Neural cell (in vitro differentiated cells): Measurements from ENCODE around the gene RRN3. TPM values are rescaled to one million over a fixed set of nuclear protein-coding genes. Genes with fewer than 3 reads are reported as not detected.
"Not testable (repeated sequence)": the region's sequence is repeated elsewhere in the genome, so short reads cannot be mapped to it uniquely, and the experiment has no call there.

ENCODE experiments used
- H2AFZ ChIP-seq: fragments of 200-600, 300-800 bp; sonication (generic), shearing (Covaris generic); 2 replicates; pipeline ENCODE4 v1.6.0; 2014; ENCODE audit warnings: low read depth, mild to moderate bottlenecking, antibody characterized with exemption, low read length, moderate library complexity
- H3F3A ChIP-seq: fragments of 200-600 bp; shearing (Covaris generic); 2 replicates; pipeline ENCODE4 v1.6.1; 2016; ENCODE audit warnings: mild to moderate bottlenecking, moderate library complexity, mixed read lengths, antibody characterized with exemption, low read length; ENCODE audit not compliant: insufficient read depth, poor library complexity, severe bottlenecking
- H3K27ac ChIP-seq: fragments of 200-600, 300-800 bp; sonication (generic), shearing (Covaris generic); 2 replicates; pipeline ENCODE4 v1.5.1; 2014; ENCODE audit warnings: mild to moderate bottlenecking, low read length, moderate library complexity
- H3K27me3 ChIP-seq: fragments of 300-800, 200-600 bp; sonication (generic), shearing (Covaris generic); 2 replicates; pipeline ENCODE4 v1.6.0; 2014; ENCODE audit warnings: mild to moderate bottlenecking, low read depth, low read length, moderate library complexity; ENCODE audit not compliant: insufficient read depth
- H3K36me3 ChIP-seq: fragments of 300-800, 200-600 bp; sonication (generic), shearing (Covaris generic); 2 replicates; pipeline ENCODE4 v1.5.1; 2014; ENCODE audit warnings: mild to moderate bottlenecking, antibody characterized with exemption, low read length, moderate library complexity; ENCODE audit not compliant: insufficient read depth
- H3K4me2 ChIP-seq: fragments of 300-800, 200-600 bp; sonication (generic), shearing (Covaris generic); 2 replicates; pipeline ENCODE4 v1.6.0; 2014; ENCODE audit warnings: mild to moderate bottlenecking, low read length
- H3K4me3 ChIP-seq: fragments of 300-800, 200-600 bp; sonication (generic), shearing (Covaris generic); 2 replicates; pipeline ENCODE4 v1.5.1; 2014; ENCODE audit warnings: mild to moderate bottlenecking, low read length, moderate library complexity
- H3K79me2 ChIP-seq: fragments of 200-600 bp; shearing (Covaris generic); replicated peaks from 2 replicates; pipeline ENCODE4 v1.6.0; 2014; ENCODE audit warnings: mild to moderate bottlenecking, low read length, moderate library complexity; ENCODE audit not compliant: insufficient read depth
- H3K9ac ChIP-seq: fragments of 300-800, 200-600 bp; sonication (generic), shearing (Covaris generic); 2 replicates; pipeline ENCODE4 v1.6.1; 2016; ENCODE audit warnings: mild to moderate bottlenecking, low read length, mixed read lengths
- H3K9me2 ChIP-seq: fragments of 200-600 bp; shearing (Covaris generic); 2 replicates; pipeline ENCODE4 v1.6.1; 2016; ENCODE audit warnings: mild to moderate bottlenecking, low read length, mixed read lengths; ENCODE audit not compliant: insufficient read depth
- H3K9me3 ChIP-seq: fragments of 200-600, 300-800 bp; sonication (generic), shearing (Covaris generic); 2 replicates; pipeline ENCODE4 v1.6.1; 2016; ENCODE audit warnings: mild to moderate bottlenecking, mixed run types, low read length, moderate library complexity, mixed read lengths
- H4K20me1 ChIP-seq: fragments of 200-600 bp; shearing (Covaris generic); 2 replicates; pipeline ENCODE4 v1.6.1; 2016; ENCODE audit warnings: mild to moderate bottlenecking, mixed run types; ENCODE audit not compliant: insufficient read depth
- EZH2 ChIP-seq: fragments of 200-600, 300-800 bp; shearing (Covaris generic), sonication (generic); IDR thresholded peaks from 2 replicates; pipeline ENCODE4 v1.6.1; 2014; ENCODE audit warnings: antibody characterized with exemption, low read length, borderline replicate concordance, mild to moderate bottlenecking; ENCODE audit not compliant: insufficient read depth, poor library complexity, severe bottlenecking
- MXI1 ChIP-seq: fragments of 450-650 bp; conservative IDR thresholded peaks from 2 replicates; pipeline ENCODE4 v1.6.1; 2014; ENCODE audit warnings: antibody characterized with exemption, mild to moderate bottlenecking; ENCODE audit not compliant: poor library complexity, severe bottlenecking
- POLR2AphosphoS5 ChIP-seq: IDR thresholded peaks from 2 replicates; pipeline ENCODE4 v1.6.1; 2012
- polyA plus RNA-seq: library from polyadenylated mRNA; depleted of rRNA; stranded (reverse); fragments of >200 nt; gene quantifications from 2 replicates; pipeline ENCODE4 v1.2.3, GENCODE V29; 2014

Gene RRN3
- polyA plus RNA-seq, 1 donor from 2014 or later = 95.4 TPM

DNA sequence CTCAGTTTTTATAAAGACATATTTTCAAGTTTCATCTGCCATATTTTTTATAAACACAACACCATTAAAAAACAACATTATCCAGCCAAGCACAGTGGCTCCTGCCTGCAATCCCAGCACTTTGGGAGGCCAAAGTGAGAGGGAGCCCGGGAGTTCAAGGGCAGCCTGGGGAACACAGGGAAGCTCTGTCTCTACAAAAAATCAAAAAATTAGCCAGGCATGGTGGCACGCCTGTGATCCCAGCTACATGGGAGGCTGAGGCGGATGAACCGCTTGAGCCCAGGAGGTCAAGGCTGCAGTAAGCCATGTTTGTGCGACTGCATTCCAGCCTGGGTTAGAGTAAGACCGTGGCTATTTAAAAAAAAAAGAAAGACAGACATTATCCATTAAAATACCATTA lies 21.0 kb downstream of the RRN3 start (continued):
- no peak for TF ChIP-seq EZH2
- no peak for TF ChIP-seq POLR2AphosphoS5
- no peak for TF ChIP-seq MXI1

DNA sequence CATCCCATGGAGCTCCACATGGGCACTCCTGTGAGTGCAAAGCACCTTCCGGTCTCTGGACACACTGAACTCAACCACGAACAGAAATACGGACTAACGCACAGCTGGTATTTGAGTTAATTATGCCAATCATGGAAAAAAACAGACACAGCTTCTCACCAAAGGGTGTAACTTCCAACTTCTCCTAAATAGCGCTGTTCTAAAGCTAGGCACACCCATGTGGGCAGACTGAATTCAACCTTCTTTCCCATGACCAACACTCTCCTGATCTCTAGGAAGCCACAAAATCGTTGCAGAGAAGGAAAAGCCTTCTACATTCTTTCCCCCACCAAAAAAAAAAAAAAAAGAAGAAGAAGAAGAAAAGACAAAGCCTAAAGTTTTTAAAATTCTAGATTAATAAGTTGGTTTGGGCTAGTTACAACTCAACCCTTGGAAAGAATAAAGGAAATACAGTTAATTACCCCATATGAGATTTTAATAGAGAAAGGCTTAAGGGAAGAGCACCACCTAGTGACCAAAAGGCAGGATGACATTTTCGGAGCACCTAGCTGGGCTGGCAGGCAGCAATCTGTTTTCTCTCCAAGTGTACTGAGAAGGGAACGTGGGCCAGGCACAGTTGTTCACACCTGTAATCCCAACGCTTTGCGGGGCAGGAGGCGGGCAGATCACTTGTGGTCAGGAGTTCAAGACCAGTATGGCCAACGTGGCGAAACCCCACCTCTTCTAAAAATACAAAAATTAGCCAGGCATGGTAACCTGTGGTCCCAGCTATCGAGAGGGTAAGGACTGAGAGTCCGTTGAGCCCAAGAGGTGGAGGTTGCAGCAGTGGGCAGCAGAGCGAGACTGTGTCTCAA lies 21.9 kb downstream of the RRN3 start:
- H3K27me3 ChIP-seq, H3K9me2 ChIP-seq, H3K79me2 ChIP-seq, H3K4me2 ChIP-seq, H3F3A ChIP-seq, H3K9ac ChIP-seq, H3K27ac ChIP-seq, H2AFZ ChIP-seq, H3K36me3 ChIP-seq, H3K9me3 ChIP-seq, H3K4me3 ChIP-seq, H4K20me1 ChIP-seq: not testable (repeated sequence)

DNA sequence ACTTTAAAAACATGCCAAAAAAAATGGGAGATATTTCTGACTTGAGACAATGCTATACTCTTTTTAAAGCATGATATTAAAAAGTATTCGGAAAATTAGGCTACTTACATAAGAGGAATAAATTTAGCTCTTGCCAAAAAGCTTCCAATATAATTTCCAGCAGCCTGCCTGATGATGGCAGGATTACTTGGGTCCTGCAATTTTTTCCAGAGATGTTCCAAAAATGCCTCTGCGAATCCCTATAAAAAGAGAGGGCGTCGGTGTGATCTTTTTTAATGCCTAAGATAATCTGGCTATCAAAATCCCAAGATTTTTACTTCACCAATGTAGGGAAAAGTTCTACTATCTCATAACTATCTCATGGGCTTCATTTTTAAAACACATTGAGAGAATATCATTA lies 23.1 kb downstream of the RRN3 start:
- not testable (repeated sequence) for H3K36me3 ChIP-seq, H3K4me3 ChIP-seq, H3K9ac ChIP-seq, H3K4me2 ChIP-seq, H3K79me2 ChIP-seq, H3K9me3 ChIP-seq, H3F3A ChIP-seq, H2AFZ ChIP-seq, H4K20me1 ChIP-seq, H3K27ac ChIP-seq, H3K27me3 ChIP-seq, H3K9me2 ChIP-seq

DNA sequence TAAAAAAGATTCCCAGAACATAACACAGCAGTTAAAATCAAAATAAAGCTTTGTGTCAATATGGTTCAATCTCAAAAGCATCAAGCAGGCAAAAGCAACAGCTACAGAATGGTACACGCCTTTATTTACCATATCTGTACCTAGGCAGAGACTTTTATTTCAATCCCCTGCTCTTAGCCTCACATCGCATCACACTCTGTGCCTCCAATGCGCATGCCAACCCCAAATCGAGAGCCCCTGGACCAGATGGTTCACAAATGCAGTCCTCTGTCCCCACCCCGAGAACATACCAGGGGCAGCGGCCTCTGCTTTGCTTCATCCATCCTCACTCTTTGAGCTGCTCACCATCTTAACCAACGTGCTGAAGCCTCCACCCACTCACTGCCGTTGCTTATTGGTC lies 27.4 kb downstream of the RRN3 start:
- not testable (repeated sequence) for H3K27ac ChIP-seq, H3K9me3 ChIP-seq, H3K79me2 ChIP-seq, H4K20me1 ChIP-seq, H3K4me3 ChIP-seq, H3K9me2 ChIP-seq, H3K27me3 ChIP-seq, H3K9ac ChIP-seq, H3K4me2 ChIP-seq, H2AFZ ChIP-seq, H3K36me3 ChIP-seq, H3F3A ChIP-seq

DNA sequence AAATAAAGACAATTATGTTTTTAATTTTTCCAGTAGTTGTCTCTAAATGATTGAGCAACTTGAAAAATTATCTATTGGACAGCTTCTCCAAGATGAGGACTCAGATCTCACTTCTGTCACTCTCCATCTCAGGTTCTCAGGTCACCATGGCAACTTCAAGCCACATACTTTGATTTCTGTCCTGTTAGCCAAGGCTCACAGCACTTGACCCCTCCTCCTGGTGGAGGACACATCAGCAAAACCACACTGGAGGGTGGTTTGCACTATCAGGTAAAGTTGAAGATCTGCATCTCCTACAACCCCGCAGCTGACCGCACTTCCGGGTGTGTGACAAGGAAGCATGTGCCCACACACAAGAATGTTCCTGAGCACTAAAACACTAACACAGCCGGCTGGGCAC lies 28.1 kb downstream of the RRN3 start:
- not testable (repeated sequence) for H3K9me3 ChIP-seq, H3K79me2 ChIP-seq, H3K4me2 ChIP-seq, H3K9ac ChIP-seq, H3F3A ChIP-seq, H2AFZ ChIP-seq, H4K20me1 ChIP-seq, H3K27ac ChIP-seq, H3K27me3 ChIP-seq, H3K9me2 ChIP-seq, H3K4me3 ChIP-seq
- H3K36me3 ChIP-seq = peaks cover 10% of the 10 kb centered on the region

DNA sequence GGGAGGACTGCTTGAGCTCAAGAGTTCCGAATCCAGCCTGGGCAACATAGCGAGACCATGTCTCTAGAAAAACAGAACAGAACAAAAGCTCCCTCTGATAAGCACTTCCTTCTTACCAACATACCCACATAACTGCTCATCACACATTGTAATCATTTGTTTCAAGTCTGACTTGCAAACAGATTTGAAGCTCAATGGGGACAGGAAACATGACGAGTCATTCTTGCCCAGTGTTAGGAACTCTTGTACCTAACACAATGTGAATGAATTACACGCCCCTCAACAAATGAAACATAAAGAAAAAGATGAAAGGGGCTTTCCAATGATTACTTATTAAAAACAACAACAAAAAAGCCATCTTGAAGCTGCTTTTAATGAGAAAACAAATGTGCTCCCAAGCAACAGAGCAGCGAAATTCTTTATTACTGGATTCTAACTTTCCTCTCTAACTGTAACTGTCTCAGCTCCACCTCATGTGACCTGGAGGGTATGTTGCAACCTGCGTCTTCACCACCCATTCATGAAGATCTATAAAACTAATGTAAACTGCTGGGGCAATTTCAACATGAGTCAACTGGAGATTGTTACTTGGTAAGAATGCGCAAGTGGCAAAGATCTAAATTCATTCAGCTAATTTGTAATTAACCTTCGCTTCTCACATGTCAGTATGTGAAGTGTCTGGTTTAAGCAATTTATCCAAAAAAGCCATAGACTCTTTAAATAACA lies 31.8 kb downstream of the RRN3 start:
- H2AFZ ChIP-seq, H3K4me3 ChIP-seq, H3K79me2 ChIP-seq, H3K27me3 ChIP-seq, H3K9ac ChIP-seq, H4K20me1 ChIP-seq, H3K9me2 ChIP-seq, H3K9me3 ChIP-seq, H3K27ac ChIP-seq, H3F3A ChIP-seq, H3K4me2 ChIP-seq: not testable (repeated sequence)
- H3K36me3 ChIP-seq = peaks cover 10% of the 10 kb centered on the region
